GM10248 (cell line): ENCODE data around the gene TMEM174.

Experiments
- CTCF ChIA-PET: fragments of 300-600 bp; sonication (Branson Sonifier 250); formaldehyde crosslinking; extraction: SDS; loops from one replicate; lab custom pipeline; 2021; ENCODE audit warnings: antibody characterized with exemption; lab: Yijun Ruan, JAX
- POLR2A ChIA-PET: fragments of 350-650 bp; sonication (Branson Sonifier 250); formaldehyde crosslinking; extraction: SDS; loops from one replicate; lab custom pipeline; 2020; ENCODE audit warnings: antibody characterized with exemption; lab: Yijun Ruan, JAX
- DNase-seq: peaks from one replicate; pipeline ENCODE4 v3.0.0; 2012; ENCODE audit errors: extremely low spot score
- TF ChIP-seq, protein P1 (sequence below): IDR thresholded peaks from 2 replicates; pipeline ENCODE4 v1.5.1; 2012; ENCODE audit warnings: mild to moderate bottlenecking, low read depth; ENCODE audit errors: extremely low read depth, missing control alignments, control extremely low read depth

TMEM174 gene, protein sequence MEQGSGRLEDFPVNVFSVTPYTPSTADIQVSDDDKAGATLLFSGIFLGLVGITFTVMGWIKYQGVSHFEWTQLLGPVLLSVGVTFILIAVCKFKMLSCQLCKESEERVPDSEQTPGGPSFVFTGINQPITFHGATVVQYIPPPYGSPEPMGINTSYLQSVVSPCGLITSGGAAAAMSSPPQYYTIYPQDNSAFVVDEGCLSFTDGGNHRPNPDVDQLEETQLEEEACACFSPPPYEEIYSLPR

DNA sequence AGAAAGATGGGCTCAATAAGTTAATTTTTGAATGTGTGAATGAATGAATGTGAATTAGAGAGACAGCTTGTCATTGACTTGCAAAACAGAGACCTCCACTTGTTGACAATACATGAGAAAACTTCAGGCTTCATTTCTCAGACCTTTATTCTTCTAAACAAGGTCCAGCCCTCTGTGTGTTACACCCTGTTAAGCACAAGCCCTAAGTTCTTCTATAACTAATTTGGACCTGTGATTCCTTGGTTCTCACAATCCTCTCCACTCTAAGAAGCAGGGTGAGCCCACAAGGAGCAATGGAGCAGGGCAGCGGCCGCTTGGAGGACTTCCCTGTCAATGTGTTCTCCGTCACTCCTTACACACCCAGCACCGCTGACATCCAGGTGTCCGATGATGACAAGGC is at the start of gene TMEM174:
Gene TMEM174 (plus strand): TSS at position 243 of the 400 bp plus-strand sequence. CDS start 51 bp downstream, at position 294.
- TF ChIP-seq, protein P1, sequence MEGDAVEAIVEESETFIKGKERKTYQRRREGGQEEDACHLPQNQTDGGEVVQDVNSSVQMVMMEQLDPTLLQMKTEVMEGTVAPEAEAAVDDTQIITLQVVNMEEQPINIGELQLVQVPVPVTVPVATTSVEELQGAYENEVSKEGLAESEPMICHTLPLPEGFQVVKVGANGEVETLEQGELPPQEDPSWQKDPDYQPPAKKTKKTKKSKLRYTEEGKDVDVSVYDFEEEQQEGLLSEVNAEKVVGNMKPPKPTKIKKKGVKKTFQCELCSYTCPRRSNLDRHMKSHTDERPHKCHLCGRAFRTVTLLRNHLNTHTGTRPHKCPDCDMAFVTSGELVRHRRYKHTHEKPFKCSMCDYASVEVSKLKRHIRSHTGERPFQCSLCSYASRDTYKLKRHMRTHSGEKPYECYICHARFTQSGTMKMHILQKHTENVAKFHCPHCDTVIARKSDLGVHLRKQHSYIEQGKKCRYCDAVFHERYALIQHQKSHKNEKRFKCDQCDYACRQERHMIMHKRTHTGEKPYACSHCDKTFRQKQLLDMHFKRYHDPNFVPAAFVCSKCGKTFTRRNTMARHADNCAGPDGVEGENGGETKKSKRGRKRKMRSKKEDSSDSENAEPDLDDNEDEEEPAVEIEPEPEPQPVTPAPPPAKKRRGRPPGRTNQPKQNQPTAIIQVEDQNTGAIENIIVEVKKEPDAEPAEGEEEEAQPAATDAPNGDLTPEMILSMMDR = no peak
- DNase-seq = no peak
- POLR2A ChIA-PET = no interaction called here
- CTCF ChIA-PET = no interaction called here

DNA sequence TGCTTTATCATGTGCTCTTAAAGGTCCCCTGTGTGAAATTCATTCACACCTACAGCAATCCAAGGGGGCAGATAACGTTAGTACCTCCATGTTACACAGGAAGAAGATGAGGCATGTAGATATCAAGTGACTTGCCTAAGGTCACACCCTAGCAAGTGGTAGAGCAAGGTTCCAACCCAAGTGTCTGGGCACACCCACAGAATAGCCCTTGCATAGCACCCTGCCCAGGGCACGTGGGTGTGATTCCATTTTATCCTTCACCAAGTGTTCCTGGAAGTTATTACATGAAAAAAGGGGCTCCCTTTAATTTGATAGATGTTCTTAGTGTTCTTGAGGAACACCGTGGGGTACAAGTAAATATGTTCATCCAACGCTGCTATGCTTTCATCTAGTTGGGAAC is 47.7 kb upstream of the TMEM174 start:
- TF ChIP-seq, protein P1 = no peak
- ChIA-PET CTCF (interaction anchor here (1.8 kb wide), 1 partner anchor 11 kb away, joined by 3 read pairs; no protein-coding TSS in a partner anchor), POLR2A (no interaction called here)
- no peak for DNase-seq

DNA sequence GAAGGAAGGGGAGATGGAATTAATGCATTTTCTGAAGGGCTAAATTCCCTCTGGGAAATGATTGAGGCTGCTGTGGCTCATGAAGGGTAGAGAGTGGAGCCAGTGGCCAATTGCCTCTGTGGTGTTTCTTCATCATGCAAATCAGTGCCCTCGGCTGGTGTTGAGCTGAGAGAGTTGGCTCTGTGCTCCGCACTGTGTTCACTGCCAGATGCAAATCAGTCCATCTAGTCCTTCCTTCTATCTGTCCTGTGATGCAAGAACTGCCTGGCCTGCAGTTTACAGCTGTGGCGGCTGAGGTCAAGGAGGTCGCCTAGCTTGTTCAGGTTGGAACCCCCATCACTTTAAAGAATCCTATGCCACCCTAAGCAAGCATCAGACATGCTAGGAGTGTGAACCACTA is 46.6 kb upstream of the TMEM174 start:
- TF ChIP-seq, protein P1 = no peak
- DNase-seq = no peak
- CTCF ChIA-PET = interaction anchor here (1.8 kb wide), 1 partner anchor 12 kb away, joined by 3 read pairs; no protein-coding TSS in a partner anchor
- POLR2A ChIA-PET = no interaction called here

DNA sequence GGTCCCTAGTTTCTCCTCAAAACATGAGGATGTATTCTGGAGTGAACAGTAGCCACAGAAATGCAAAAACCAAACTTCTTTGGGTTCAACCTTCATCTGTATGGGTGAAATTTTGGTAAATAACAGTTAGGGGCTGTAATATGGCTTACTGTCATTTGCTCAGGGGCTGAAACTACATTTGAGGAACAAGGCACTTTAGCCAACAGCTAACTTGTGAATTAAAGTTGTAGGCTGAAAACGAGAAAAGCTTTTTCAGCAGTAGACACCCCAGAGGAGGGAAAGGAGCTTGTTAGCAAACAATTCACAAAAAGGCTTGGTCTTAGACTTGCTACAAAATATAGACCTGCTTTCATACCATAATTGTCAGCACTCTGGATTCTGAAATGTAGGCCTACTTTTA is 46.0 kb upstream of the TMEM174 start:
- TF ChIP-seq, protein P1 = no peak
- ChIA-PET CTCF (interaction anchor here (1.8 kb wide), 1 partner anchor 13 kb away, joined by 3 read pairs; no protein-coding TSS in a partner anchor), POLR2A (no interaction called here)
- no peak for DNase-seq

DNA sequence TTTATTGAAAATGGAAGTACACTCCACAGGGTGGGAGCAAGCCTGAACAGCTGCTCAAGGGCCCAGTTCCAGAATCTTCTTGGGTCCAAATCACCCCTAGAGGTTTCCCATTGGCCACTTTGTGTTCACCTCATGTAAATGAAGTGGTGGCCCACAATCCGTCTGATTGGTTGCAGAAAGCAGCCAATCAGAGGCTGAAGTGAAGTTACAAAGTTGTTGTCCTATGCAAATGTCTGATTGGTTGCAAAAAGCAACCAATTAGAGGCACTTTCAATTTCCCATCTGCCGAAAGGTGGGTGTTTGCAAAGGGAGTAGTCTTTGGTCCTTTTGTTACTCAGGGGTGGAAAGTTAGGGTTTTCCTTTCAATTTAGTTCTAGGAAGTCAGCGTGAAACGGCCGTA is 43.9 kb upstream of the TMEM174 start:
- CTCF ChIA-PET = no interaction called here
- no peak for DNase-seq
- POLR2A ChIA-PET = no interaction called here
- TF ChIP-seq, protein P1 = no peak

DNA sequence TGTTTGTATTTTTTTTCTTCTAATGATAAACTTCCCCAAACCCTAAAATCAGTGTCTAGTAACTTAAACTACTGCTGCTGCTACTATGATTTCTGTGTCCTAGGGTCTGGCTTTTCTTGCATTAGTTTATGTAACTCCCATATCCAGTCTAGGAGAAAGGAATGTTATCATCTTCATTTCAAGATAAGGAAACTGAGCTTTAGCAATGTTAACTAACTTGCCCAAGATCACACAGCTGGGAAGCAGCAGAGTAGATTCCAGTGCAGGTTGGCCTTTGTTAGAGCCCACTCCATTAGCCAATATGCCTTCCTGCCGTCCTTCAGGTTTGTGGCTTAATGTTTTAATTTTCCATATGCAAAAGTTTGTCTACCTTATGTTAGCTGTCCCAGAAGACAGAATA is 42.2 kb upstream of the TMEM174 start:
- CTCF ChIA-PET = no interaction called here
- TF ChIP-seq, protein P1 = no peak
- POLR2A ChIA-PET = no interaction called here
- DNase-seq = no peak
